22Rv1 (cell line): ENCODE measurements around the gene RASGEF1B.

ENCODE experiments used
- H3K27ac ChIP-seq: fragments of 450-650 bp; 2 replicates; pipeline ENCODE4 v1.5.1; 2017
- ZFX ChIP-seq: fragments of 450-650 bp; IDR thresholded peaks from 2 replicates; pipeline ENCODE4 v1.6.1; 2017; ENCODE audit warnings: antibody characterized with exemption, borderline replicate concordance
- TF ChIP-seq, protein P1 (sequence below): fragments of 450-650 bp; IDR thresholded peaks from 2 replicates; pipeline ENCODE4 v1.5.1; 2017; ENCODE audit warnings: mild to moderate bottlenecking

The RASGEF1B gene

DNA sequence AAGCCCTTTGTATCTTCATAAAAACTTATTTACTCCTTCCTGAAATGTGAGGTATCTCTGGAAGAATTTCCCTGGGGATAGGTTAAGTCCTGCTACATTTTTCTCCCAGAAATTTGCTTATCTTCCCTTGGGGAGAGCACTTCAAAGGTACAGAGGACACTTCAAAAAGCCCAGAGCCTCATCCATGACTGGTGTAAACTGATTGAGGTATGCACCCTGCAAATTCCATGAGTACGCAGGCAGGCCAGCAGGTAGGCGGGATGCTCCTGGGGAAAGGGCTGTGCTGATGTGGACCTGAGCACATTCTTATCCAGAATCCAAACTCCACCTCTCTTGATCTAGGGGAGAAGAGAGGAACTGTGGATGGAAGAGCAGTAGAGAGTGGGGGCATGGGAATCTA, 26.3 kb upstream of the RASGEF1B start:
- no peak overlapping the region for H3K27ac ChIP-seq
- no peak for TF ChIP-seq ZFX
- TF ChIP-seq, protein P1, sequence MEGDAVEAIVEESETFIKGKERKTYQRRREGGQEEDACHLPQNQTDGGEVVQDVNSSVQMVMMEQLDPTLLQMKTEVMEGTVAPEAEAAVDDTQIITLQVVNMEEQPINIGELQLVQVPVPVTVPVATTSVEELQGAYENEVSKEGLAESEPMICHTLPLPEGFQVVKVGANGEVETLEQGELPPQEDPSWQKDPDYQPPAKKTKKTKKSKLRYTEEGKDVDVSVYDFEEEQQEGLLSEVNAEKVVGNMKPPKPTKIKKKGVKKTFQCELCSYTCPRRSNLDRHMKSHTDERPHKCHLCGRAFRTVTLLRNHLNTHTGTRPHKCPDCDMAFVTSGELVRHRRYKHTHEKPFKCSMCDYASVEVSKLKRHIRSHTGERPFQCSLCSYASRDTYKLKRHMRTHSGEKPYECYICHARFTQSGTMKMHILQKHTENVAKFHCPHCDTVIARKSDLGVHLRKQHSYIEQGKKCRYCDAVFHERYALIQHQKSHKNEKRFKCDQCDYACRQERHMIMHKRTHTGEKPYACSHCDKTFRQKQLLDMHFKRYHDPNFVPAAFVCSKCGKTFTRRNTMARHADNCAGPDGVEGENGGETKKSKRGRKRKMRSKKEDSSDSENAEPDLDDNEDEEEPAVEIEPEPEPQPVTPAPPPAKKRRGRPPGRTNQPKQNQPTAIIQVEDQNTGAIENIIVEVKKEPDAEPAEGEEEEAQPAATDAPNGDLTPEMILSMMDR = no peak

DNA sequence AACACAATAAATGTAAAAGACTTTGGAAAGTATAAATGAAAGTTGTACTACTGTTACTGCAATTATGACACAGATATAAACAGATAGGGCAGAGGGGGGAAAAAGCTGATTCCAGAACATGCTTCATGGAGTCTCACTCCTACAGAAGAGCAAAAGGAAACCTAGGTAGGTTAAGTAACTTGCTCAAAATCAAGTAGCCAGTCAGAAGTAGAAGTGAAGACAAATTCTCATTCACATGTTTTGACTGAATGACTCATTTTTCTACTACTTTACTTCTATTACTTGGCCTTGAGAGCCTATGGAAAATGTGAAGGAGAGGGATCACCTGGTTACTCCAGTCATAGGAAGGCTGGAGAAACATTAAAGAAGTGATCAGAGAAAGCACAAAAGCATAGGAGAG, 23.6 kb upstream of the RASGEF1B start:
- no peak overlapping the region for H3K27ac ChIP-seq
- TF ChIP-seq ZFX = no peak
- TF ChIP-seq, protein P1 = no peak

DNA sequence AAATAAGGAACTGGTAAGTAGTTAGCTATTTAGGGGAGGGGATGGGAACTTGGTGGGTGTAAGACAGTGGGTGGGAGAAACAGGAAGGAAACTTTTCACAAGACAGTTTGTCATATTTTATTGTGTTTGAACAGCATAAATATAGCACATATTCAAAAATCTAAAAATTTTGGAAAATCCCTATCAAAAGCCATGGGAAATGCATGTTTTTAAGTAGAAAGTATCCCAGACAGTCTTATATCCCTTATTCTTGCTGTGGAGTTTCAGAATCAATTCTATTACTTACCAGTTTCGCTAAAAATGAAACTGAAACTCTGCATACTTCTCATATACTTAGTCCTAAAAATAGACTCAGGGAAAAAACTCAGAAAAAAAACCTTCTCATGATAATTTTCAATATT, 22.3 kb upstream of the RASGEF1B start:
- no peak for TF ChIP-seq ZFX
- TF ChIP-seq, protein P1 = no peak
- H3K27ac ChIP-seq = no peak overlapping the region

GRCh38 chr4:81492606-81493230, 21.0 kb upstream of the RASGEF1B start:
- TF ChIP-seq, protein P1 = no peak
- TF ChIP-seq ZFX = no peak
- H3K27ac ChIP-seq = no peak overlapping the region

DNA sequence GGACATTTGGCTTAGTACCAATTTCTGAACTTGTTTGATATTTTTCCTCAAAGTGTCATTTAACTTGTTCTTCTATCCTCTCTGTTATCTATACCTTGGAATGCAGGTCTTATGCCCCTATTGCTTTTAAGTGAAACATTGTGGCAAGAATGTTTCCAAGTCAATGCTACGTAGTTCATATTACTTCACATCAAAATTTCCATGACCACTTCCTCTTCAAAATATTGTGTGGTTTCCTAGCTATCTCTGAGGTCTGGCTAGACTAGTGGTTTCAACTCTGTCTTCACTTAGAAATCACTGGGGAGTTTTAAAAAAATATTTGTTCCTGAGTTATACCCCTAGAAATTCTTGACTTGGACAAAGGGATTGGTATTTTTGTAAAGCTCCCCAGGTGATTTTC, 20.2 kb upstream of the RASGEF1B start:
- TF ChIP-seq, protein P1 = no peak
- no peak overlapping the region for H3K27ac ChIP-seq

DNA sequence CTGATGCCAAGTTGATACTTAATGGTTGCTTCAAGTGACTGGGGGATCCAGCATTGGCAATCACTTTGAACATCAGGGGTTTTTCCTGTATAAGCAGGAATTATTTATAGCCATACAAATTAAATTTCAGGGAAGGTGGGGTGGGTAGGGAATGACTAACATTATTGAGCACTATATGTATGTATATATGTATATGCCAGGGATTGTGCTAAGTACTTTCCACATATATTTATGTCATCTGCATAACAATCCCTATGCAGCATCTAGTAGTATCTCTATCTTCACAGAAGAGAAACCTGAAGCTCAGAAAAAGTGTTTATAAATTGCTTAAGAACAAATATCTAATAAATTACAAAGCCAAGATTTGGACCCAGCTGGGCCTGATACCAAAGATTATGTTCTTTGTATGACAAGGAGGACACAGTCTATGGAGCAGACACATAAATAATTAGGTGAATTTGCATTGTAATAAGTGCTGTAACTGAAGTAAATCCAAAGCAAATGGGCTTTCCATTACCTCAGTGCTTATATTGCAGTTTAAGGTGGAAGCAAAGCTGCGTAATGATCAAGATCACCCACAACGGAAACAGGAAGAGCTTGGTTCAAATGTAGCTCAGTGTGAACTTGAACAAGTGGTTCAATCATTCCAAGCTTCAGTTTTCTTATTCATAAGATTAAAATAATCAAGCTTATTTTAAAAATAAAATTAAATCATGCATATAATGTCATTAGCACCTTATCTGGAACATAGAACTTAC, 18.9 kb upstream of the RASGEF1B start:
- no peak for TF ChIP-seq ZFX
- TF ChIP-seq, protein P1 = no peak
- H3K27ac ChIP-seq = no peak overlapping the region

- TF ChIP-seq, protein P1 = no peak
- TF ChIP-seq ZFX = no peak
- no peak overlapping the region for H3K27ac ChIP-seq
Observed at GRCh38 chr4:81486502-81486901, 14.8 kb upstream of the RASGEF1B start.
